GM18867 (cell line): ENCODE results near the gene DEFB112.

Experiments used
- ATAC-seq: cut with Tn5 transposase; IDR thresholded peaks from one replicate; pipeline ENCODE4 v1.9.1; 2021; ENCODE audit warnings: mild to moderate bottlenecking, moderate library complexity; ENCODE audit not compliant: unreplicated experiment

DEFB112 gene

GRCh38 chr6:50003139-50003538 is 46.6 kb downstream of the DEFB112 start:
- ATAC-seq, result no peak

GRCh38 chr6:49995278-49995677 is 54.5 kb downstream of the DEFB112 start:
- no peak for ATAC-seq
